SU-DHL-6 (cell line): ENCODE measurements around the gene MAN2A2.

Experiments used
- CTCF ChIP-seq: fragments of 200-600 bp; sonication (generic); IDR thresholded peaks from one replicate; pipeline ENCODE4 v1.5.1; 2017; ENCODE audit warnings: antibody characterized with exemption, mild to moderate bottlenecking, low read length, moderate library complexity; ENCODE audit not compliant: insufficient read depth, poor library complexity, severe bottlenecking
- EZH2phosphoT487 ChIP-seq: fragments of 200-600 bp; sonication (generic), shearing (Covaris generic); conservative IDR thresholded peaks from 2 replicates; pipeline ENCODE4 v1.6.1; 2018; ENCODE audit warnings: mild to moderate bottlenecking, antibody characterized with exemption, low read length, moderate library complexity, mixed read lengths

GRCh38 chr15:90879730-90880366 lies 23.3 kb upstream of the MAN2A2 start:
- TF ChIP-seq CTCF, result no peak
- no peak for TF ChIP-seq EZH2phosphoT487
